CD4-positive, alpha-beta T cell treated with Interleukin-2 at 100 ng/mL for 4 hours (primary cell): ENCODE measurements around the gene RPL13A.
"Not testable (repeated sequence)": the region's sequence is repeated elsewhere in the genome, so short reads cannot be mapped to it uniquely, and the experiment has no call there.

Experiments used
- DNase-seq: peaks from one replicate; pipeline ENCODE4 v3.0.0-alpha.2; 2020; ENCODE audit warnings: low spot score

The RPL13A gene

GRCh38 chr19:49487277-49488045, at the start of gene RPL13A:
TSS of gene RPL13A (plus strand) at chr19:49487608. CDS start at chr19:49487630, 22 bp downstream.
- peak; percentile 100 for DNase-seq

- no peak for DNase-seq
These were observed 49.1 kb upstream of the RPL13A start for GRCh38 chr19:49438261-49438660.

GRCh38 chr19:49439836-49440235, 47.6 kb upstream of the RPL13A start:
- no peak for DNase-seq

GRCh38 chr19:49440439-49441209, 46.8 kb upstream of the RPL13A start:
- DNase-seq, result no peak

- DNase-seq, result no peak
These were observed 46.0 kb upstream of the RPL13A start, which contains the start of gene SLC17A7 for GRCh38 chr19:49441210-49441959. TSS of gene SLC17A7 (minus strand) at chr19:49441527. CDS start at chr19:49441379, 148 bp downstream.

GRCh38 chr19:49441960-49442350, 45.5 kb upstream of the RPL13A start:
- DNase-seq, result no peak

GRCh38 chr19:49442354-49442753, 45.1 kb upstream of the RPL13A start:
- no peak for DNase-seq

- DNase-seq, result peak; percentile 37
These were observed 44.5 kb upstream of the RPL13A start for GRCh38 chr19:49442771-49443365.

- DNase-seq, result peak; percentile 93
These were observed 43.9 kb upstream of the RPL13A start for GRCh38 chr19:49443366-49444099.

GRCh38 chr19:49444100-49444700, 43.2 kb upstream of the RPL13A start:
- DNase-seq, result not testable (repeated sequence)

- no peak for DNase-seq
These were observed 41.4 kb upstream of the RPL13A start for GRCh38 chr19:49445997-49446396.

- no peak for DNase-seq
These were observed 39.6 kb upstream of the RPL13A start for GRCh38 chr19:49447485-49448431.

- DNase-seq, result no peak
These were observed 39.0 kb upstream of the RPL13A start for GRCh38 chr19:49448432-49448786.

- no peak for DNase-seq
These were observed 37.0 kb upstream of the RPL13A start for GRCh38 chr19:49450405-49450804.

- DNase-seq, result peak; percentile 98
These were observed 35.8 kb upstream of the RPL13A start, which contains the start of gene PIH1D1 for GRCh38 chr19:49451430-49452181. TSS of gene PIH1D1 (minus strand) at chr19:49451814. CDS start at chr19:49451574, 240 bp downstream.

GRCh38 chr19:49453013-49453756, 34.2 kb upstream of the RPL13A start, which contains the start of gene ALDH16A1:
TSS of gene ALDH16A1 (plus strand) at chr19:49453225. CDS start at chr19:49453332, 107 bp downstream.
- DNase-seq, result peak; percentile 98

- no peak for DNase-seq
These were observed 33.6 kb upstream of the RPL13A start for GRCh38 chr19:49453757-49454240.

GRCh38 chr19:49455773-49456172, 31.6 kb upstream of the RPL13A start:
- DNase-seq, result no peak
